Measurements from ENCODE around the gene BAD.

GRCh38 chr11:64237484-64237951 is 46.9 kb downstream of the BAD start:
- TF ChIP-seq CTCF (IDR thresholded peaks at IDR 0.05) (no peak), EZH2 (IDR thresholded peaks at IDR 0.05; ENCODE audit: borderline replicate concordance, insufficient read depth, low read depth, low read length, poor library complexity, severe bottlenecking) (no peak)

Data from B cell (primary cell).